GM12878 (cell line): ENCODE measurements around the gene CPS1. TPM values are rescaled to one million over a fixed set of nuclear protein-coding genes. Genes with fewer than 3 reads are reported as not detected.

Source experiments
- ATAC-seq: fragments of 200-7000 bp; cut with Tn5 transposase; 3 replicates; pipeline ENCODE4 v1.9.1; 2020; ENCODE audit warnings: mild to moderate bottlenecking, moderate library complexity
- BruUV-seq: library from RNA; stranded (reverse); fragments of 400-500 nt; replicated peaks from 2 replicates; lab custom pipeline; 2021; lab: Mats Ljungman, UMichigan
- CTCF ChIA-PET: fragments of 300-600 bp; sonication (Branson Sonifier 250); formaldehyde crosslinking; extraction: SDS; loops from one replicate; lab custom pipeline; 2021; ENCODE audit warnings: inconsistent platforms; lab: Yijun Ruan, JAX
- POLR2A ChIA-PET: fragments of 350-600 bp; formaldehyde crosslinking; extraction: SDS; loops from one replicate; lab custom pipeline; 2021; ENCODE audit warnings: inconsistent platforms; lab: Charles Lee
- RAD21 ChIA-PET: fragments of 300-600 bp; sonication (Branson Sonifier 250); formaldehyde crosslinking; loops from one replicate; lab custom pipeline; 2023; ENCODE audit warnings: antibody characterized with exemption; ENCODE audit not compliant: unreplicated experiment; lab: Charles Lee
- SMC1A ChIA-PET: fragments of 300-600 bp; sonication (Branson Sonifier 250); formaldehyde crosslinking; loops from one replicate; lab custom pipeline; 2023; ENCODE audit not compliant: unreplicated experiment, uncharacterized antibody; lab: Charles Lee
- DNase-seq: peaks from one replicate; pipeline ENCODE4 v3.0.0-alpha.2; 2011; ENCODE audit warnings: low read depth, low spot score
- FAIRE-seq: peaks from 3 replicates; lab custom pipeline; 2011; peaks lifted over from hg19 to GRCh38; lab: Jason Lieb, UNC
- H2AFZ ChIP-seq: 2 replicates; pipeline ENCODE4 v1.6.0; 2011; ENCODE audit warnings: low read depth, low read length, control low read depth; ENCODE audit not compliant: control insufficient read depth
- H3K27ac ChIP-seq: 2 replicates; pipeline ENCODE4 v1.5.1; 2011; ENCODE audit warnings: control low read depth; ENCODE audit not compliant: control insufficient read depth, insufficient read depth
- H3K27me3 ChIP-seq, 2 experiments: replicated peaks in 1 of 2; 2 replicates each; pipeline versions ENCODE4 v1.6.0 to v1.6.1; 2011; ENCODE audit warnings: low read length in 1 of 2; ENCODE audit not compliant: control insufficient read depth in 2 of 2, insufficient read depth in 2 of 2
- H3K36me3 ChIP-seq, 2 experiments: 2 replicates each; pipeline ENCODE4 v1.5.1; 2011; ENCODE audit warnings: low read length in 1 of 2; ENCODE audit not compliant: control insufficient read depth in 2 of 2, insufficient read depth in 2 of 2
- H3K4me1 ChIP-seq: 2 replicates; pipeline ENCODE4 v1.6.1; 2011; ENCODE audit warnings: mild to moderate bottlenecking, low read length, moderate library complexity, mixed read lengths; ENCODE audit not compliant: control insufficient read depth, insufficient read depth
- H3K4me2 ChIP-seq: 2 replicates; pipeline ENCODE4 v1.6.0; 2011; ENCODE audit warnings: control low read depth; ENCODE audit not compliant: control insufficient read depth, insufficient read depth
- H3K4me3 ChIP-seq: fragments of 200-600 bp; sonication (generic); 2 replicates; pipeline ENCODE4 v1.5.1; 2016
- H3K79me2 ChIP-seq: 2 replicates; pipeline ENCODE4 v1.6.0; 2011; ENCODE audit warnings: low read length; ENCODE audit not compliant: control insufficient read depth, insufficient read depth
- H3K9ac ChIP-seq: 2 replicates; pipeline ENCODE4 v1.8.0; 2011; ENCODE audit warnings: low read length, control low read depth, mixed read lengths; ENCODE audit not compliant: control insufficient read depth, insufficient read depth
- H3K9me3 ChIP-seq: replicated peaks from 3 replicates; pipeline ENCODE4 v1.5.1; 2011; ENCODE audit warnings: mild to moderate bottlenecking, low read length; ENCODE audit not compliant: control insufficient read depth, insufficient read depth
- H4K20me1 ChIP-seq: 2 replicates; pipeline ENCODE4 v1.6.0; 2011; ENCODE audit not compliant: control insufficient read depth, insufficient read depth
- DPF2 ChIP-seq: fragments of 450-650 bp; IDR thresholded peaks from 2 replicates; pipeline ENCODE4 v1.6.1; 2017; ENCODE audit warnings: mild to moderate bottlenecking
- EED ChIP-seq: sonication (generic); IDR thresholded peaks from 2 replicates; pipeline ENCODE4 v1.6.1; 2016; ENCODE audit warnings: antibody characterized with exemption, low read depth
- EGR1 ChIP-seq, 2 experiments: IDR thresholded peaks; 1 replicate in 1 of 2; 2 replicates in 1 of 2; pipeline ENCODE4 v1.6.1; 2011 to 2012; ENCODE audit warnings: low read depth in 2 of 2, low read length in 2 of 2, borderline replicate concordance in 1 of 2, mild to moderate bottlenecking in 1 of 2, moderate library complexity in 1 of 2
- RBBP5 ChIP-seq: fragments of 200-600 bp; sonication (generic); conservative IDR thresholded peaks from 2 replicates; pipeline ENCODE4 v1.6.1; 2016
- YBX1 ChIP-seq: fragments of 450-650 bp; IDR thresholded peaks from 2 replicates; pipeline ENCODE4 v1.6.1; 2016; ENCODE audit warnings: antibody characterized with exemption
- YY1 ChIP-seq: IDR thresholded peaks from 2 replicates; pipeline ENCODE4 v1.6.1; 2011; ENCODE audit warnings: low read depth, mild to moderate bottlenecking, low read length
- WGBS: methylation state at CpG from one replicate; pipeline ENCODE4 v1.1.6; 2016; ENCODE audit warnings: low lambda C conversion rate; ENCODE audit not compliant: insufficient replicate concordance, insufficient coverage; ENCODE audit errors: missing lambda C conversion rate; 5-methylcytosine and 5-hydroxymethylcytosine counted together
- in situ Hi-C: fragments of 300-500 bp; cut with MboI; formaldehyde crosslinking; loops from 9 replicates; pipeline ENCODE4 v1.14.3; 2018; ENCODE audit warnings: mixed read lengths
- intact Hi-C: fragments of 100-400 bp; cut with micrococcal nuclease; formaldehyde crosslinking; loops from one replicate; pipeline ENCODE4 v1.14.2; 2022; ENCODE audit not compliant: unreplicated experiment
- polyA plus RNA-seq, 11 experiments: library from polyadenylated mRNA; depleted of rRNA in 4 of 11; unstranded in 6 of 11; stranded (reverse) in 5 of 11; fragments of >200 nt; fragmentation: Nextera tagmentation in 4 of 11; fragmentation: Illumina TruSeq in 1 of 11; extraction: Ambion mirVana in 4 of 11; extraction: Trizol in 1 of 11; gene quantifications; 1 replicate in 1 of 11; 2 replicates in 10 of 11; pipeline versions ENCODE4 v1.2.1 to v1.2.3, GENCODE V29; 2011 to 2016; ENCODE audit warnings: inconsistent platforms in 2 of 11, missing spikeins in 2 of 11, low read depth in 1 of 11
- total RNA-seq, 4 experiments: library from RNA; depleted of rRNA in 3 of 4; stranded (reverse); fragments of >200 nt in 3 of 4; fragmentation: Illumina TruSeq in 1 of 4; extraction: Trizol in 1 of 4; gene quantifications; 2 replicates each; pipeline versions ENCODE4 v1.2.1 to v1.2.3, GENCODE V29; 2013 to 2021
- TF ChIP-seq, protein P1 (sequence below): fragments of 450-650 bp; IDR thresholded peaks from 2 replicates; pipeline ENCODE4 v1.6.1; 2017; ENCODE audit warnings: borderline replicate concordance
- TF ChIP-seq, protein P2 (sequence below): IDR thresholded peaks from 2 replicates; pipeline ENCODE4 v1.6.1; 2012; ENCODE audit warnings: mild to moderate bottlenecking, low read depth, low read length
- TF ChIP-seq, protein P3 (sequence below): fragments of 450-650 bp; IDR thresholded peaks from 2 replicates; pipeline ENCODE4 v1.6.1; 2017; ENCODE audit warnings: mild to moderate bottlenecking

The CPS1 gene
- total and polyA plus RNA-seq, 10 of the 15 experiments (the other 5 are each of a cell fraction or from before 2014, with no cell fraction given): 0.20 to 4.6 (median 0.55) TPM

DNA sequence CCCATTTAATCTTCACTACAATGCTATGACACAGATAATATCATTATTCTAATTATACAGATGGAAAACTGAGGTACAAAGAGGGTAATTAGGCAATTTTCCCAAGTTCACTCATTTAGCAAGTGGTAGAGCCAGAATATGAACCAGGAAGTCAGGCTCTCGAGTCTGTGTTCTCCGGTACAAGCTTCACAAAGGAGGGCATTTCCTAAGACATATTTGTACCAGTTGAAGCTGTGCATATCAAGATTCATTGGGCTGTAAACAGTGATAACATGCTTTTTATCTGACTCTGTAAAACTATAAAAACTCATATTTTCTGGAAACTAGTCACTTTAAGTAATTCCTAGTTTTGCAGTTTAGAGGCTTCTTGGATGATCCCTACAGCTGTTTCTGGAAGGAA lies 23.0 kb upstream of the CPS1 start:
- BruUV-seq: no TSS peak
- SMC1A ChIA-PET: interaction anchor here (0.9 kb wide), 1 partner anchor 31 kb away, joined by 3 read pairs; no protein-coding TSS in a partner anchor
- FAIRE-seq (no peak), ATAC-seq (no peak), DNase-seq (no peak)
- Histone ChIP-seq H3K9me3 (no peaks in the 10 kb centered on the region), H3K79me2 (no peaks in the 10 kb centered on the region), H3K4me2 (no peak overlapping the region), H3K4me3 (no peak overlapping the region), H3K36me3 (no peaks in the 10 kb centered on the region), H3K9ac (no peak overlapping the region), H2AFZ (no peak overlapping the region), H4K20me1 (no peaks in the 10 kb centered on the region), H3K4me1 (no peaks in the 10 kb centered on the region), H3K27ac (no peak overlapping the region), H3K27me3 (no peaks in the 10 kb centered on the region)
- TF ChIP-seq YY1 (no peak), RBBP5 (no peak), DPF2 (no peak), EED (no peak), YBX1 (no peak), EGR1 (IDR thresholded peaks at IDR 0.05; ENCODE audit: borderline replicate concordance in 1 of 2, low read depth in 2 of 2, low read length in 2 of 2) (no peak)
- TF ChIP-seq, protein P1, sequence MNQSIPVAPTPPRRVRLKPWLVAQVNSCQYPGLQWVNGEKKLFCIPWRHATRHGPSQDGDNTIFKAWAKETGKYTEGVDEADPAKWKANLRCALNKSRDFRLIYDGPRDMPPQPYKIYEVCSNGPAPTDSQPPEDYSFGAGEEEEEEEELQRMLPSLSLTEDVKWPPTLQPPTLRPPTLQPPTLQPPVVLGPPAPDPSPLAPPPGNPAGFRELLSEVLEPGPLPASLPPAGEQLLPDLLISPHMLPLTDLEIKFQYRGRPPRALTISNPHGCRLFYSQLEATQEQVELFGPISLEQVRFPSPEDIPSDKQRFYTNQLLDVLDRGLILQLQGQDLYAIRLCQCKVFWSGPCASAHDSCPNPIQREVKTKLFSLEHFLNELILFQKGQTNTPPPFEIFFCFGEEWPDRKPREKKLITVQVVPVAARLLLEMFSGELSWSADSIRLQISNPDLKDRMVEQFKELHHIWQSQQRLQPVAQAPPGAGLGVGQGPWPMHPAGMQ: no peak
- TF ChIP-seq, protein P2, sequence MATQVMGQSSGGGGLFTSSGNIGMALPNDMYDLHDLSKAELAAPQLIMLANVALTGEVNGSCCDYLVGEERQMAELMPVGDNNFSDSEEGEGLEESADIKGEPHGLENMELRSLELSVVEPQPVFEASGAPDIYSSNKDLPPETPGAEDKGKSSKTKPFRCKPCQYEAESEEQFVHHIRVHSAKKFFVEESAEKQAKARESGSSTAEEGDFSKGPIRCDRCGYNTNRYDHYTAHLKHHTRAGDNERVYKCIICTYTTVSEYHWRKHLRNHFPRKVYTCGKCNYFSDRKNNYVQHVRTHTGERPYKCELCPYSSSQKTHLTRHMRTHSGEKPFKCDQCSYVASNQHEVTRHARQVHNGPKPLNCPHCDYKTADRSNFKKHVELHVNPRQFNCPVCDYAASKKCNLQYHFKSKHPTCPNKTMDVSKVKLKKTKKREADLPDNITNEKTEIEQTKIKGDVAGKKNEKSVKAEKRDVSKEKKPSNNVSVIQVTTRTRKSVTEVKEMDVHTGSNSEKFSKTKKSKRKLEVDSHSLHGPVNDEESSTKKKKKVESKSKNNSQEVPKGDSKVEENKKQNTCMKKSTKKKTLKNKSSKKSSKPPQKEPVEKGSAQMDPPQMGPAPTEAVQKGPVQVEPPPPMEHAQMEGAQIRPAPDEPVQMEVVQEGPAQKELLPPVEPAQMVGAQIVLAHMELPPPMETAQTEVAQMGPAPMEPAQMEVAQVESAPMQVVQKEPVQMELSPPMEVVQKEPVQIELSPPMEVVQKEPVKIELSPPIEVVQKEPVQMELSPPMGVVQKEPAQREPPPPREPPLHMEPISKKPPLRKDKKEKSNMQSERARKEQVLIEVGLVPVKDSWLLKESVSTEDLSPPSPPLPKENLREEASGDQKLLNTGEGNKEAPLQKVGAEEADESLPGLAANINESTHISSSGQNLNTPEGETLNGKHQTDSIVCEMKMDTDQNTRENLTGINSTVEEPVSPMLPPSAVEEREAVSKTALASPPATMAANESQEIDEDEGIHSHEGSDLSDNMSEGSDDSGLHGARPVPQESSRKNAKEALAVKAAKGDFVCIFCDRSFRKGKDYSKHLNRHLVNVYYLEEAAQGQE: no peak
- TF ChIP-seq, protein P3, sequence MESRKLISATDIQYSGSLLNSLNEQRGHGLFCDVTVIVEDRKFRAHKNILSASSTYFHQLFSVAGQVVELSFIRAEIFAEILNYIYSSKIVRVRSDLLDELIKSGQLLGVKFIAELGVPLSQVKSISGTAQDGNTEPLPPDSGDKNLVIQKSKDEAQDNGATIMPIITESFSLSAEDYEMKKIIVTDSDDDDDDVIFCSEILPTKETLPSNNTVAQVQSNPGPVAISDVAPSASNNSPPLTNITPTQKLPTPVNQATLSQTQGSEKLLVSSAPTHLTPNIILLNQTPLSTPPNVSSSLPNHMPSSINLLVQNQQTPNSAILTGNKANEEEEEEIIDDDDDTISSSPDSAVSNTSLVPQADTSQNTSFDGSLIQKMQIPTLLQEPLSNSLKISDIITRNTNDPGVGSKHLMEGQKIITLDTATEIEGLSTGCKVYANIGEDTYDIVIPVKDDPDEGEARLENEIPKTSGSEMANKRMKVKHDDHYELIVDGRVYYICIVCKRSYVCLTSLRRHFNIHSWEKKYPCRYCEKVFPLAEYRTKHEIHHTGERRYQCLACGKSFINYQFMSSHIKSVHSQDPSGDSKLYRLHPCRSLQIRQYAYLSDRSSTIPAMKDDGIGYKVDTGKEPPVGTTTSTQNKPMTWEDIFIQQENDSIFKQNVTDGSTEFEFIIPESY: no peak
- in situ Hi-C loops (no loop called here), intact Hi-C loops (no loop called here)
- POLR2A ChIA-PET: no interaction called here
- RAD21 ChIA-PET: no interaction called here
- CTCF ChIA-PET: interaction anchor here (1.2 to 2.7 kb wide), 2 partner anchors 29 to 30 kb away, joined by 3 to 9 read pairs; no protein-coding TSS in a partner anchor
- WGBS: 43% methylated on average over 2 of the region's 2 CpGs
